ENCODE data around the gene CARS2.

Gene CARS2

GRCh38 chr13:110653271-110653670, 52.6 kb downstream of the CARS2 start:
- in situ Hi-C loops (cut with HindIII; ENCODE audit: low sequenced_read_pairs) = no loop called here
- no peak for DNase-seq (ENCODE audit: low read depth)
- TF ChIP-seq, protein P1, sequence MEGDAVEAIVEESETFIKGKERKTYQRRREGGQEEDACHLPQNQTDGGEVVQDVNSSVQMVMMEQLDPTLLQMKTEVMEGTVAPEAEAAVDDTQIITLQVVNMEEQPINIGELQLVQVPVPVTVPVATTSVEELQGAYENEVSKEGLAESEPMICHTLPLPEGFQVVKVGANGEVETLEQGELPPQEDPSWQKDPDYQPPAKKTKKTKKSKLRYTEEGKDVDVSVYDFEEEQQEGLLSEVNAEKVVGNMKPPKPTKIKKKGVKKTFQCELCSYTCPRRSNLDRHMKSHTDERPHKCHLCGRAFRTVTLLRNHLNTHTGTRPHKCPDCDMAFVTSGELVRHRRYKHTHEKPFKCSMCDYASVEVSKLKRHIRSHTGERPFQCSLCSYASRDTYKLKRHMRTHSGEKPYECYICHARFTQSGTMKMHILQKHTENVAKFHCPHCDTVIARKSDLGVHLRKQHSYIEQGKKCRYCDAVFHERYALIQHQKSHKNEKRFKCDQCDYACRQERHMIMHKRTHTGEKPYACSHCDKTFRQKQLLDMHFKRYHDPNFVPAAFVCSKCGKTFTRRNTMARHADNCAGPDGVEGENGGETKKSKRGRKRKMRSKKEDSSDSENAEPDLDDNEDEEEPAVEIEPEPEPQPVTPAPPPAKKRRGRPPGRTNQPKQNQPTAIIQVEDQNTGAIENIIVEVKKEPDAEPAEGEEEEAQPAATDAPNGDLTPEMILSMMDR (IDR thresholded peaks at IDR 0.05; ENCODE audit: low read depth, low read length, missing control alignments) = no peak
- no peak overlapping the region for H3K4me3 ChIP-seq (ENCODE audit: low read depth, low read length)

DNA sequence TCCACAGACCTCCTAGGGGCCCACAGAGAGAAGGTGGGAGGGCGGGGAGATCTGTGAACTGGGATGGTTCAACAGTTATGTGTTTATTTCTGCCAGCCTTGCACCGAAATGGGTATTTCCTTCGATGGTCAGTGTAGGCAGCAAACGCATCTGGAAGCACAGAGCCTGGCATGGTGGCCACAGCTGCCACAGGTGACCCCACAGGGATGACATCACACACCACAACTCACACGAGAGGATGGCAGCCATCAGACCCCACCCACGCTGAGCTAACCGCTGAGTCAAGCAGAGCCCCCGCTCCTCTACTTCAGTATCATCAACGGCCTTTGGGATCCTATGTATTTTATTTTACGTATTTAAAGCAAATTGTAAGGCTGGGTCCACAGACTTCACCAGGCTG, 53.2 kb downstream of the CARS2 start:
- no peak for DNase-seq (ENCODE audit: low read depth)
- no peak overlapping the region for H3K4me3 ChIP-seq (ENCODE audit: low read depth, low read length)
- in situ Hi-C loops (cut with HindIII; ENCODE audit: low sequenced_read_pairs) = no loop called here
- TF ChIP-seq, protein P1 (IDR thresholded peaks at IDR 0.05; ENCODE audit: low read depth, low read length, missing control alignments) = no peak

DNA sequence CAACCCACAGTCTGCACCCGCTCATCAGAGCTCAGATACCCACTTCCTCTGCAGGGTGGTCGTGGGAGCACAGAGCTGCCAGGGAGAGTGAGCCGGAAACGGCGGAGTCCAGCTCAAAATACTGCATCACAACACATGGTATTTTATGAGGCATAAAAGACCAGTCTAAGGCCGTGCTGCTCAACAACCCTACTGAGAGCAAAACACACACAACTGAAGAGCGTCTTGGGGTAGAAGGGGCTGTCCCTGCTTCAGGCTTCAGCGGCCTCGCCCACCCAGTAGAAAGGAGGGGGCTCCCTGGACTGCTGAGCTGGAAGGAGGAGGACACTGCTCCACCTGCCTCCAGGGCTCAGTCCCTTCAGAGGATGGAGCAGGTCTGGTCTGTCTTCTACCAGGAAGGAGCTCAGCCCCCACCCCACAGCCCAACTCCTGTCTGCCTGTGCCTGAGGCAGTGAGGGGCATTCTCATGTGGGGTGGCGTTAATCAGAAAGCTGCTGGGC, 53.6 kb downstream of the CARS2 start:
- TF ChIP-seq, protein P1 (IDR thresholded peaks at IDR 0.05; ENCODE audit: low read depth, low read length, missing control alignments) = no peak
- in situ Hi-C loops (cut with HindIII; ENCODE audit: low sequenced_read_pairs) = no loop called here
- DNase-seq (ENCODE audit: low read depth) = no peak
- no peak overlapping the region for H3K4me3 ChIP-seq (ENCODE audit: low read depth, low read length)

- in situ Hi-C loops (cut with HindIII; ENCODE audit: low sequenced_read_pairs) = no loop called here
- H3K4me3 ChIP-seq (ENCODE audit: low read depth, low read length) = no peak overlapping the region
- no peak for DNase-seq (ENCODE audit: low read depth)
- TF ChIP-seq, protein P1 (IDR thresholded peaks at IDR 0.05; ENCODE audit: low read depth, low read length, missing control alignments) = no peak
These were observed 54.1 kb downstream of the CARS2 start for GRCh38 chr13:110651726-110652230.

DNA sequence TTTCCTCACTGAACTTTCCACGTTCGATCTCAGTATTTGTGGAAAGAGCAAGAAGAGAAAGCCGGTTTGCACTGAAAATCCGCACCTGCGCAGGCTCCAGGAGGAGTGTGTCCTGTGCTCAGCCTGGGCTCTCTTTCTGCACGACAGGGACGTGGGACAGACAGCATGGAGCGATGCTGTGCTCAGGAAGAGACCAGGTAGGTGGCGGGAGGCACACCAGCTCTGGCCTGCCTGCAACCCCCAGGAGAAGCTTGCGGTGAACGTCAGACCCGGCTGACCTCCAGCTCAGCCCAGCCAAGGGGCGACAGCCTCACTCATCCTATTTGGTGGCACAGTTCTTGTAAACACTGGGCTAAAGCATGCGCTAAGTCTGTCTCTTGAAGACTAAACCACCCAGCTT, 54.6 kb downstream of the CARS2 start:
- no peak for DNase-seq (ENCODE audit: low read depth)
- in situ Hi-C loops (cut with HindIII; ENCODE audit: low sequenced_read_pairs) = no loop called here
- TF ChIP-seq, protein P1 (IDR thresholded peaks at IDR 0.05; ENCODE audit: low read depth, low read length, missing control alignments) = no peak
- H3K4me3 ChIP-seq (ENCODE audit: low read depth, low read length) = no peak overlapping the region

GRCh38 chr13:110650436-110650835, 55.5 kb downstream of the CARS2 start:
- TF ChIP-seq, protein P1 (IDR thresholded peaks at IDR 0.05; ENCODE audit: low read depth, low read length, missing control alignments) = no peak
- in situ Hi-C loops (cut with HindIII; ENCODE audit: low sequenced_read_pairs) = no loop called here
- no peak for DNase-seq (ENCODE audit: low read depth)
- H3K4me3 ChIP-seq (ENCODE audit: low read depth, low read length) = no peak overlapping the region

Measured in astrocyte of the cerebellum (primary cell).